AG10803 (cell line): ENCODE measurements around the gene RCBTB2.
A peak's percentile ranks its signal among the peaks of the same experiment; 100 is the strongest.

ENCODE experiments used
- DNase-seq: peaks from one replicate; pipeline ENCODE4 v3.0.0; 2010; ENCODE audit warnings: low read depth
- H3K4me3 ChIP-seq: 2 replicates; pipeline ENCODE4 v1.5.1; 2011; ENCODE audit warnings: mild to moderate bottlenecking, low read length, control low read depth
- CTCF ChIP-seq: conservative IDR thresholded peaks from 2 replicates; pipeline ENCODE4 v1.5.1; 2011; ENCODE audit warnings: mild to moderate bottlenecking, low read length, control low read depth, inconsistent platforms

Gene RCBTB2

GRCh38 chr13:48448285-48448958 is 84.5 kb downstream of the RCBTB2 start:
- no peak overlapping the region for H3K4me3 ChIP-seq
- no peak for DNase-seq
- no peak for TF ChIP-seq CTCF

DNA sequence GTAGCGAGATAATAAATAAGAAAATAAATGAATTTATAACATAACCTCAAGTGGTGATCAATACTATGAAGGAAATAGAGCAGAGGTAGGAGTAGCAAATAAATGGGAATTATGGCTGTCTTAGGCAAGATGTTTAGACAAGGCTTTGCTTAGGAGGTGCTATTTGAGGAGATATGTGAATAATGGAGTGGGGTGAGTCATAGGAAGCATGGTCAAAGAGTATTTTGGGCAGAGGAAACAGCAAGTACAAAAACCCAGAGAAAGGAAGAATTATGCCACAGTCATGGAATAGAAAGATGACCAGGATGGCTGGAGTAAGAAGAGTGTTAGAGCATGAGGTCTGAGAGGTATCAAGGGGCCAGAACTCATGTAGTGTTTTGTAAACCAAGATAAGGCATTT is 86.4 kb downstream of the RCBTB2 start:
- H3K4me3 ChIP-seq = no peak overlapping the region
- DNase-seq = peak; percentile 64
- no peak for TF ChIP-seq CTCF

- DNase-seq = no peak
- no peak for TF ChIP-seq CTCF
- no peak overlapping the region for H3K4me3 ChIP-seq
Measured at GRCh38 chr13:48443442-48444208, 89.3 kb downstream of the RCBTB2 start.
